Neuronal stem cell (in vitro differentiated cells): ENCODE measurements around the gene TXNIP.
A peak's percentile ranks its signal among the peaks of the same experiment; 100 is the strongest.

Experiments
- DNase-seq: peaks from one replicate; pipeline ENCODE4 v3.0.0-alpha.2; 2013; ENCODE audit warnings: low spot score
- H2AFZ ChIP-seq: one replicate; pipeline ENCODE4 v1.6.1; 2013; ENCODE audit warnings: mild to moderate bottlenecking, low read length, inconsistent platforms
- H2AK5ac ChIP-seq: 2 replicates; pipeline ENCODE4 v1.6.1; 2013; ENCODE audit warnings: low read depth, mild to moderate bottlenecking, inconsistent platforms, low read length, moderate library complexity, mixed read lengths
- H2BK120ac ChIP-seq: 2 replicates; pipeline ENCODE4 v1.6.1; 2013; ENCODE audit warnings: low read depth, mild to moderate bottlenecking, inconsistent platforms, low read length, moderate library complexity, mixed read lengths
- H2BK12ac ChIP-seq: one replicate; pipeline ENCODE4 v1.6.1; 2013; ENCODE audit warnings: low read length, inconsistent platforms
- H2BK15ac ChIP-seq: 2 replicates; pipeline ENCODE4 v1.6.1; 2013; ENCODE audit warnings: mild to moderate bottlenecking, low read length, inconsistent platforms, mixed read lengths
- H2BK5ac ChIP-seq: one replicate; pipeline ENCODE4 v1.6.1; 2013; ENCODE audit warnings: inconsistent platforms, mild to moderate bottlenecking, low read length, moderate library complexity
- H3K14ac ChIP-seq: one replicate; pipeline ENCODE4 v1.6.1; 2013; ENCODE audit warnings: low read length, inconsistent platforms
- H3K18ac ChIP-seq: 2 replicates; pipeline ENCODE4 v1.6.1; 2013; ENCODE audit warnings: low read length, inconsistent platforms
- H3K23ac ChIP-seq: 2 replicates; pipeline ENCODE4 v1.6.1; 2013; ENCODE audit warnings: low read depth, mild to moderate bottlenecking, mixed read lengths, low read length, inconsistent platforms; ENCODE audit not compliant: poor library complexity
- H3K27ac ChIP-seq: replicated peaks from 3 replicates; pipeline ENCODE4 v1.5.1; 2013; ENCODE audit warnings: low read length, inconsistent platforms
- H3K27me3 ChIP-seq, 3 experiments: 2 replicates each; pipeline ENCODE4 v1.6.1; 2013; ENCODE audit warnings: low read length in 3 of 3, mild to moderate bottlenecking in 2 of 3, inconsistent platforms in 1 of 3, low read depth in 1 of 3, mixed read lengths in 1 of 3, moderate library complexity in 1 of 3; ENCODE audit not compliant: control insufficient read depth in 3 of 3, insufficient read depth in 3 of 3
- H3K36me3 ChIP-seq, 2 donors: replicated peaks in 1 of 2; 2 replicates each; pipeline ENCODE4 v1.6.1; 2013; ENCODE audit warnings: low read length in 2 of 2; ENCODE audit not compliant: control insufficient read depth in 2 of 2, insufficient read depth in 2 of 2
- H3K4ac ChIP-seq: 2 replicates; pipeline ENCODE4 v1.6.1; 2013; ENCODE audit warnings: inconsistent platforms, mild to moderate bottlenecking, low read length, moderate library complexity
- H3K4me1 ChIP-seq, 2 donors: 1 replicate in 1 of 2; 2 replicates in 1 of 2; pipeline ENCODE4 v1.6.1; 2013; ENCODE audit warnings: low read length in 2 of 2, low read depth in 1 of 2; ENCODE audit not compliant: control insufficient read depth in 2 of 2, insufficient read depth in 1 of 2
- H3K4me2 ChIP-seq: one replicate; pipeline ENCODE4 v1.6.1; 2013; ENCODE audit warnings: mild to moderate bottlenecking, low read length, inconsistent platforms; ENCODE audit not compliant: insufficient read depth, poor library complexity, severe bottlenecking
- H3K4me3 ChIP-seq, 2 donors: 2 replicates each; pipeline ENCODE4 v1.5.1; 2013; ENCODE audit warnings: low read length in 2 of 2, mild to moderate bottlenecking in 2 of 2, inconsistent platforms in 1 of 2, moderate library complexity in 1 of 2
- H3K79me1 ChIP-seq: one replicate; pipeline ENCODE4 v1.6.1; 2013; ENCODE audit warnings: low read depth, mild to moderate bottlenecking, inconsistent platforms, low read length, moderate library complexity
- H3K9ac ChIP-seq: one replicate; pipeline ENCODE4 v1.6.1; 2013; ENCODE audit warnings: mild to moderate bottlenecking, low read depth, low read length, inconsistent platforms; ENCODE audit not compliant: poor library complexity
- H3K9me3 ChIP-seq, 2 donors: replicated peaks in 1 of 2; 2 replicates each; pipeline versions ENCODE3 to v1.6.1; 2013; ENCODE audit warnings: low read length in 2 of 2, mild to moderate bottlenecking in 2 of 2, inconsistent platforms in 1 of 2, low read depth in 1 of 2, mixed read lengths in 1 of 2, moderate library complexity in 1 of 2; ENCODE audit not compliant: control insufficient read depth in 2 of 2, insufficient read depth in 1 of 2
- H4K8ac ChIP-seq: one replicate; pipeline ENCODE4 v1.6.1; 2013; ENCODE audit warnings: low read depth, mild to moderate bottlenecking, inconsistent platforms, low read length, moderate library complexity
- H4K91ac ChIP-seq: one replicate; pipeline ENCODE4 v1.6.1; 2013; ENCODE audit warnings: low read length, low read depth, mild to moderate bottlenecking, inconsistent platforms; ENCODE audit not compliant: poor library complexity
- WGBS, 2 donors: extraction: QIAGEN DNeasy Blood & Tissue Kit; methylation state at CpG; one replicate each; pipeline ENCODE4 v1.1.7; 2013; ENCODE audit warnings: missing lambda C conversion rate in 2 of 2, mixed read lengths in 1 of 2; ENCODE audit not compliant: insufficient read length in 2 of 2, insufficient replicate concordance in 1 of 2; ENCODE audit errors: extremely low coverage in 2 of 2; 5-methylcytosine and 5-hydroxymethylcytosine counted together

Gene TXNIP

GRCh38 chr1:145979746-145980456 lies 16.5 kb downstream of the TXNIP start:
- no peaks in the 10 kb centered on the region for H3K27me3 ChIP-seq
- no peak for DNase-seq
- no peak overlapping the region for H4K91ac ChIP-seq
- H3K79me1 ChIP-seq, result no peaks in the 10 kb centered on the region
- WGBS, 2 donors, result no CpG with 5 or more reads among the region's 7 CpGs
- H2AFZ ChIP-seq, result peak overlapping the region; percentile 7
- no peak overlapping the region for H2BK5ac ChIP-seq
- no peaks in the 10 kb centered on the region for H3K9me3 ChIP-seq
- peak overlapping the region; percentile 0 for H3K27ac ChIP-seq
- no peak overlapping the region for H3K4me2 ChIP-seq
- no peak overlapping the region for H3K18ac ChIP-seq
- no peak overlapping the region for H2AK5ac ChIP-seq
- no peak overlapping the region for H3K4me3 ChIP-seq
- H2BK120ac ChIP-seq, result no peak overlapping the region
- no peak overlapping the region for H2BK12ac ChIP-seq
- H3K4me1 ChIP-seq, result peaks cover 9 to 28% of the 10 kb centered on the region in 2 donors
- H3K14ac ChIP-seq, result no peak overlapping the region
- no peaks in the 10 kb centered on the region for H3K36me3 ChIP-seq
- no peak overlapping the region for H3K23ac ChIP-seq
- H3K9ac ChIP-seq, result no peak overlapping the region
- no peak overlapping the region for H3K4ac ChIP-seq
- no peak overlapping the region for H4K8ac ChIP-seq
- no peak overlapping the region for H2BK15ac ChIP-seq

- DNase-seq, result peak; percentile 87
- no peaks in the 10 kb centered on the region for H3K36me3 ChIP-seq
These were observed 17.3 kb downstream of the TXNIP start for GRCh38 chr1:145978854-145979745.

GRCh38 chr1:145978471-145978853 lies 17.9 kb downstream of the TXNIP start:
- DNase-seq, result no peak
- Histone ChIP-seq H3K4ac (no peak overlapping the region), H3K14ac (no peak overlapping the region), H2AK5ac (no peak overlapping the region), H3K27me3 (no peaks in the 10 kb centered on the region), H3K27ac (no peak overlapping the region), H3K18ac (no peak overlapping the region), H3K23ac (no peak overlapping the region), H3K9me3 (no peaks in the 10 kb centered on the region), H2BK12ac (no peak overlapping the region), H3K4me1 (peaks cover 9 to 28% of the 10 kb centered on the region in 2 donors), H3K36me3 (no peaks in the 10 kb centered on the region), H2AFZ (no peak overlapping the region), H2BK15ac (no peak overlapping the region), H3K9ac (no peak overlapping the region), H2BK5ac (no peak overlapping the region), H2BK120ac (no peak overlapping the region), H3K4me2 (no peak overlapping the region), H4K8ac (no peak overlapping the region), H3K4me3 (peak overlapping the region in 1 of 2 donors; percentile 16), H4K91ac (no peak overlapping the region), H3K79me1 (no peaks in the 10 kb centered on the region)

More at GRCh38 chr1:145978854-145979745, 17.3 kb downstream of the TXNIP start:
- Histone ChIP-seq H4K91ac (no peak overlapping the region), H3K14ac (no peak overlapping the region), H3K4me3 (peak overlapping the region in 1 of 2 donors; percentile 16), H3K18ac (peak overlapping the region; percentile 16), H3K9ac (no peak overlapping the region), H2AFZ (no peak overlapping the region), H3K4me2 (peak overlapping the region; percentile 36), H2AK5ac (no peak overlapping the region), H4K8ac (peak overlapping the region; percentile 26), H3K4me1 (peaks cover 9 to 28% of the 10 kb centered on the region in 2 donors), H3K4ac (no peak overlapping the region), H3K9me3 (no peaks in the 10 kb centered on the region), H2BK120ac (no peak overlapping the region), H2BK12ac (no peak overlapping the region), H3K27me3 (no peaks in the 10 kb centered on the region), H3K27ac (peak overlapping the region; percentile 82), H3K23ac (no peak overlapping the region), H2BK5ac (no peak overlapping the region), H3K79me1 (no peaks in the 10 kb centered on the region), H2BK15ac (no peak overlapping the region)
- no CpG with 5 or more reads among the region's 9 CpGs for WGBS, 2 donors
